GM21825 (cell line): ENCODE data around the gene HECW1.

Source experiments
- ATAC-seq: cut with Tn5 transposase; IDR thresholded peaks from one replicate; pipeline ENCODE4 v1.9.1; 2021; ENCODE audit warnings: mild to moderate bottlenecking, moderate library complexity; ENCODE audit not compliant: unreplicated experiment

Gene HECW1

GRCh38 chr7:43248961-43249822 is 136.7 kb downstream of the HECW1 start:
- ATAC-seq: no peak

- ATAC-seq: no peak
Observed at GRCh38 chr7:43249823-43250145, 137.3 kb downstream of the HECW1 start.

DNA sequence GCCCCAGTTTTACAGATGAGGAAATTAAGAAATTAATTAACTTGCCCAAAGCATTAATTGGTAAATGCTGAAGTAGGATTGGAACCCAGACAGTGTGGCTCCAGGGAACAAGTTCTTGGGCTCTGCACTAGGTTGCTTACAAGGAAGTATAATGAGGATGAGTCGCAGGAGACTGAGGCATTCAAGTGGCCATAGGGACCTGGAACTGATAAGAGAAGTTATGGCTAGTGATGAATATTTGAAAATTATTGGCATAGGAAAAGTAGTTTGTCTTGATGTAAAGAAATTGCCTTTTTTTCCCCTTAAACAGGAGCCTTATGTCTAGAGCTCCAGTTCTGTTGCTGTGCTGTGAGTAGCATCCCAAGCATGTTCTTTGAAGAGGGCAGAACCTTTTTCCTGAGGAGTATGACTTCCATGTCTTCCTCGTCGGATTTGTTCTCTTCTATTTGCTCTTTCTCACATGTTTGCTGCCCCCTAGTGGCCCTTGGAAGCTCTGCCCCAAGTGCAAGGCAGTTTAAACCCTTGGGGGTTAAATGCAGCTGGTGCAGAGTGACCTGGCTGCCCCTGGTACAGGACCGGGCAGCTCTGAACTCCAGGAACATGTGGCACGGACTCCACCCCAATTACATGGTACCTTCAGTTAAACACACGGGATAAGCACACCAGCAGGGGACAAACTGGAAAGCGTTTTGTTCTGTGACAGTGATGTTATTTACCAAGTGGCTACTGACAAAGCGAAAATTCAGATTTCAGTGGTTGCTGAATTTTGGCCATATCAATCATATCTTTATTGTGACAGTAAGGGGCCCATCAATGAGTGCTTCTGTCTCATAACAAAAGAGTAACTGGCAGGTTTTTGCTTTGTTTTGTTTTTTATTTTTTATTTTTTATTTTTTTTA is 148.8 kb downstream of the HECW1 start:
- ATAC-seq: peak; percentile 86

- no peak for ATAC-seq
Observed at GRCh38 chr7:43265139-43265538, 152.7 kb downstream of the HECW1 start.

DNA sequence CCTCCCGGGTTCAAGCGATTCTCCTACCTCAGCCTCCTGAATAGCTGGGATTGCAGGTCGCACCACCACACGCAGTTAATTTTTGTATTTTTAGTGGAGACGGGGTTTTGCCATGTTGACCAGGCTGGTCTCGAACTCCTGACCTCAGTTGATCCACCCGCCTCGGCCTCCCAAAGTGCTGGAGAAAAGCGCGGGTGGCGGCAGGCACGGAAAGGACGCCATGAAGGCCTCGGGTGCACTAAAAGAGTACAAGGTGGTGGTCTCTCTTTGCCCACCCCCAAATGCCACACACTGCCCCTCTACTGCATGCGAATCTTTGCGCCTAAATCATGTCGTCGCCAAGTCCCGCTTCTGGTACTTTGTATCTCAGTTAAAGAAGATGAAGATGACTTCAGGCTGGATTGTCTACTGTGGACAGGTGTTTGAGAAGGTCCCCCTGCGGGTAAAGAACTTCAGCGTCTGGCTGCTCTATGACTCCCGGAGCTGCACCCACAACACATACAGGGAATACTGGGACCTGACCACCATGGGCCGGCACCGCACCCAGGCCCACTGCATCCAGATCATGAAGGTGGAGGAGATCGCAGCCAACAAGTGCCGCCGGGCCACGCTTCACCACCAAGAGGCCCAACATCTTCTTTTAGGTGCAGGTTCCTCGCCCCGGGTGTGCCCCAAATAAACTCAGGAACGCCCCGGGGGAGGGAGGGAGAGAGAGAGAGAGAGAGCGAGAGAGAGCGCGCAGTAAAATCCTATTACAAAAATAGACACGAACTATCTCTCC is 161.7 kb downstream of the HECW1 start:
- ATAC-seq: no peak

- no peak for ATAC-seq
Observed at GRCh38 chr7:43274752-43275151, 162.3 kb downstream of the HECW1 start.

- ATAC-seq: no peak
Observed at GRCh38 chr7:43276547-43276946, 164.1 kb downstream of the HECW1 start.

DNA sequence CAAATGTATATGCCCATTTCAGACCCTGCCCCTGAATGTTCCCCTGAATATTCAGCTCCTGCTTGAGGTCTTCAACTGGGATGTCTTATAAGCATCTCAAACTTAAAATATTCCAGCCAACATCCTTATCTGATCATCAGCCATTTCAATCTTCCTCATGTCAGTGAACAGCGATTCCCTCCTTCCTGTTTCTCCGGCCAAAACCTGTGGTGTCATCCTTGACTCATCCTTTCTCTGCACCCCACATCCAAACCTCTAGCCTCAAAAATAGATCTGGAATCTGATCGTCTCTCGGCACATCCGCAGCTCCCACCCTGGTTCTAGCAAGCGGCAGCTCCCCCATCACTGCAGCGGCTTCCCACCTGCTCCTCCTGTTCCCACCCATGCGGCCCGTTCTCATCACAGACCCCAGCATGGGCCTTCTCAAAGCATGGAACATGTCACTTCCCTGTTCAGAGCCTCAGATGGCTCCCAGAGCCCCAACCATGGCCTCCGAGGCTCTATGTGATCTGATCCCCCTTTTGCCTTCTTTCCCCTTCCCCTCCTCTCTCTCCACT is 165.7 kb downstream of the HECW1 start:
- no peak for ATAC-seq

DNA sequence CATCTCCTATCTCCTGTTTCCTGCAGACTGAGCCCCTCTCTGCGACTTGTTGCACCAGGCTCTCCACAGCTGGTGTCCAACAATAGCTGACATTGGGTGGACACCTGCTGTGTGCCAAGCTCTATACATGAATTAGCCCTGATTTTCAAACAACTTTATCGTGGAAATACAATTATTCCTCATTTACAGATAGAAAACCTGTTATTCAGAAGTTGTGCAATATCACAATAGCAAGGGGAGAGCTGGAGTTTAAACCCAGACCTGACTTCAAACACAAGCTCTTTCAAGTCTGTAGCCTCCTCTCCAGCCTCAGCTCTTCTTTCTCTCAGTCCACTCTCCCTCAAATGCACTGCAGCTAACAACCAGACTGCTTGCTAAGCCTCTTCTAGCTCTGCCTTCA is 168.8 kb downstream of the HECW1 start:
- no peak for ATAC-seq

- no peak for ATAC-seq
Observed at GRCh38 chr7:43283706-43284105, 171.3 kb downstream of the HECW1 start.

DNA sequence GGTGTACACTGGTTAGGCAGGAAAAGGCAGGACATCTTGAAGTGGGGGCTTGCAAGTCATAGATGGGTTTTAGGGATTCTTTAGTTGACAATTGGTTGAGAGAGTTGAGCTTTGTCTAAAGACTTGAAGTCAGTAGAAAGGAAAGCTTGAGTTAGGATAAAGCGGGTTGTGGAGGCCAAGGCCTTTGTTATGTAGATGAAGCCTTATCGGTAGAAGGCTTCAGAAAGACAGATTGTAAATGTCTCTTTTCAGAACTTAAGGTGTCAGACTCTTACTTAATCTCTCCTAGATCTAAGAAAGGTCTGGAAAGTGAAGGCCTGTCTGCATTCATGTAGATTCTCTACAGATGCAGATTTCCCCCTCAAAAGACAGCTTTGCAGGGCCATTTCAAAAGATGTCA is 177.4 kb downstream of the HECW1 start:
- no peak for ATAC-seq

- no peak for ATAC-seq
Observed at GRCh38 chr7:43290978-43291377, 178.5 kb downstream of the HECW1 start.

DNA sequence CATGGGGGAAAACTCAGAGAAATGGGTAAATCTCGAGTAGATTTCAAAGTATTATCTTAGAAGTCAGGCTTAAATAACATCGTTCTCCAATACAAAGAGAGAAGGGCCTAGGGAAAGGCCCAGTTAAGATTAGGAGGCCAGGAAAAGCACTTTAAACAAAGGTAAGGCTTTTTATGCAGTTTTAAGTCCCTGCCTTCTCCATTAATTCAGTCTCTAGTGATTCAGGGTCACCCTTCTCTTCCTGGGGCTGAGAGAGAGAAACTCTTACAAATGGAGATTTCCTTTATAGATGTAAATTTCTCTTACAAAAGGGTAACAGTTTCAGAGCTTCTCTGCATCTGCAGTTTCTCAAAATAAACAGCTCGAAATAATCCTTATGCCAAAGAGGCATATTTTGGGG is 179.3 kb downstream of the HECW1 start:
- no peak for ATAC-seq

DNA sequence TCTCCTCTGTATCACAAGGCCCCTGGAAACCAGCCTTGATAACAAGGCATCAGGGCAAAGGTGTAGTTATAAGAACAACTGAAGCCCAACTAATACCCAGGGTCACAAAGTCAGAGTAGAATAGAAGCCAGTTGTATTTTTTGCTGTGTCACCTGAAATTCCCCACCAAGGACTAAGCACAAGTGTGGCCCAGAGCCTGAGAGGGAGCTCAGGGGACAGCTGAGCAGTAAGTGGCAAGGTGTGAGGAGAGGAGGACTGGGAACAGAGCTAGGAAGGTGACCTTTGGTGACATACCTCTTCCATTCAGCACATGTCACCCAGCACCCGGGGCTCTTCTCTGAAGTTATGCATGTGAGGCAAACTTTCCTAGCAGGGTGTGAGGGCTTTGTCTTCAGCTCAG is 179.9 kb downstream of the HECW1 start:
- no peak for ATAC-seq

DNA sequence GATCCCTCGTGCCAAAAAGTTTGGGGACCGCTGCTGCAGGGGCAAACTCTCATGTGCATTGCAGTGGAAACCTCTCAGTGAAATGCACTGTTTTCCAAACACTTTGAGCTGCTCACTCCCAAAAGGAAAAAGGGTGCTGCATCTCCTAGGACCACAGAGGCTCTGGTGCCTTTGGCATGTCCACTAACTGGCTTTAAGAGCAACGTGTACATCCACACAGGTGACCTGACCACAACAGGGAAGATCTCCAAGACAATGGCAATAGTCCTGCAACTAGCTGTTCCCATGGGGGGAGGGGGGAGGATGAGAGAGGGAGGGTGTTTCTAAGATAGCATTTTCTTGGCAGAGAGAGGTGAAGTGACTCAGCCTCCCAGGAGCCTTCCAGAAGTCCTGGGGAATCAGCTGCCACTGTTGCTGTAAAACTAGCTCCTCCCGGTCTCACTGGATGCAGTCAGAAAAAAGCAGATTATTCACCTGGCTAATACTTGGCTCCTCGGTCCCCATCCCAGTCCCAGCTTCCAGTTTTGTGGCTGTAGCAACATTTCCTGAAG is 181.7 kb downstream of the HECW1 start:
- ATAC-seq: no peak

DNA sequence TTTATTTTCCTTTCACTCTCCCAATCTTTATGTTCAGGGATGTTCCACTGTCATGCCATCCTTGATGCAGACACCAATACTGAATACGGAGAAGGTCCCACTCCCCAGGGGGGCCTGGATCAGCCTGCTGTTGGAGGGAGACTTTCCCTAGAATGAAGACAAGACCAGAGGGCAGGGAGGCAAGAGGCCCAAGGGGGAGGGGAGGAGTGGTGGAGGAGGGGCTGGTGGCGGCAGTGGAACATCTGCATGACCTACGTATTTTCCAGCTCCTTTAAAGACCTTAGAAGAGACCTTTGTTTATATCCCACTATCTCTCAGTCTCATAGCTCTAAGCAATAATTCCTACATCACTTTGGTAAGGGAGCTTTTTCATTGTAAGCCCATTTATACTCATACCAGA is 183.0 kb downstream of the HECW1 start:
- ATAC-seq: no peak

GRCh38 chr7:43296306-43296705 is 183.9 kb downstream of the HECW1 start:
- no peak for ATAC-seq

DNA sequence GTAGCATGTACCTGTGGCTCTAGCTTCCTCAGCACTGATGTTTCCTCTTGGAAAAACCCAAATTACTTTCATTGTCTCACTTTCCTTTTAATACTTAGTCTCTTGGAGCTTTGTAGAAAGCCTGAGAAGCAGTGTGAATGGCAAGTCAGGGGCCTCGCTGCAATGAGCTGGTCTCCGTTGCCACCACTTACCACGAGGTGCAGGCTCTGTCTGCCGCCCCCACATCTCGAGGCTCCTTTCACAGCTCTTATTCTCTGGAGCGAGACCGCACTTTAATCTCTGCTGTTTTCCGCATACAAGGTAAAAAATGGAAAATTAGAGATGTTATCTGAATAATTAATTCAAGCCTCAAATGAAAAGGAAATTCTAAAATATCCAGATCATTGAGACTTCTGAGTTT is 186.2 kb downstream of the HECW1 start:
- ATAC-seq: no peak

DNA sequence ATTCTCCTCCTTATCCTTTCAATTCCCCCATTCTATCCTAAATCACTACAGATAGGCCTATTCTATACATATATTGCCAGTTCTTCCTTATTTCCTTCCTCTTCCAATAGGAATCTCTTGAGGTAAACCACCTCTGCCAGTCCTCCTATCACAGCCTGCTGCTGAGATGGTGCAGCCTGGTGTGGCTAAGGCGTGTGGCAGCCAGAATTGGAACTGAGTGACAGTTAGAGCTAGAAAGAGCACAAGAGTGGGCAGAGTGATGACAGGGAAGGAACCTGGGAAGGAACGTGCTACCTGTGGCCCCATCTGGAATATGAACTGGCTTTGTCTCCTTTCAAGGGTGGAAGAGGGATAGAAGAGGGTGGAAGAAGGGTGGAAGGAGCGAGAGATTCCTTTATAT is 187.7 kb downstream of the HECW1 start:
- no peak for ATAC-seq

- ATAC-seq: no peak
Observed at GRCh38 chr7:43302211-43302711, 189.8 kb downstream of the HECW1 start.
